ENCODE measurements around the gene GPRIN2. TPM values are rescaled to one million over a fixed set of nuclear protein-coding genes. Genes with fewer than 3 reads are reported as not detected.

GPRIN2 gene
- not detected in 2 replicates for total RNA-seq

GRCh38 chr10:46556515-46557318 is at the start of gene GPRIN2:
GPRIN2 (minus strand) TSS chr10:46556658; CDS start chr10:46550736, 5,922 bp downstream.

GRCh38 chr10:46578474-46579178 is 22.2 kb upstream of the GPRIN2 start, which contains the start of gene SYT15:
SYT15 (plus strand) TSS chr10:46579128; CDS start chr10:46579169, 41 bp downstream.

Other genes with a start within 250 kb of the GPRIN2 start
- gene ANXA8L1, start 180.9 kb downstream of the GPRIN2 start, total RNA-seq: 2.9 and 4.5 TPM in 2 replicates
- gene NPY4R, start 90.7 kb downstream of the GPRIN2 start, total RNA-seq: 0.14 and 2.1 TPM in 2 replicates
- gene SYT15, start 22.5 kb upstream of the GPRIN2 start, total RNA-seq: 0.05 and 0.59 TPM in 2 replicates